Hepatocyte (in vitro differentiated cells): ENCODE data around the gene PSD2. TPM values are rescaled to one million over a fixed set of nuclear protein-coding genes. Genes with fewer than 3 reads are reported as not detected.

ENCODE experiments used
- DNase-seq: peaks from one replicate; pipeline ENCODE4 v3.0.0-alpha.2; 2016; ENCODE audit warnings: low spot score
- H2AFZ ChIP-seq: fragments of 200-600 bp; sonication (generic); 2 replicates; pipeline ENCODE4 v1.6.0; 2016; ENCODE audit warnings: antibody characterized with exemption, mild to moderate bottlenecking
- H3K27ac ChIP-seq: fragments of 200-600 bp; sonication (generic); 2 replicates; pipeline ENCODE4 v1.5.1; 2016; ENCODE audit warnings: mild to moderate bottlenecking
- H3K27me3 ChIP-seq: fragments of 200-600 bp; sonication (generic); 2 replicates; pipeline ENCODE4 v1.6.1; 2016
- H3K36me3 ChIP-seq: fragments of 200-600 bp; sonication (generic); replicated peaks from 2 replicates; pipeline ENCODE4 v1.5.1; 2016; ENCODE audit warnings: low read depth; ENCODE audit not compliant: insufficient read depth
- H3K4me1 ChIP-seq: fragments of 200-600 bp; sonication (generic); 2 replicates; pipeline ENCODE4 v1.5.1; 2016; ENCODE audit warnings: mild to moderate bottlenecking, moderate library complexity; ENCODE audit not compliant: insufficient read depth
- H3K4me2 ChIP-seq: fragments of 200-600 bp; sonication (generic); 2 replicates; pipeline ENCODE4 v1.6.0; 2016
- H3K4me3 ChIP-seq: fragments of 200-600 bp; sonication (generic); 2 replicates; pipeline ENCODE4 v1.5.1; 2016; ENCODE audit warnings: mild to moderate bottlenecking
- H3K79me2 ChIP-seq: fragments of 200-600 bp; sonication (generic); 2 replicates; pipeline ENCODE4 v1.6.0; 2017; ENCODE audit warnings: mild to moderate bottlenecking
- H3K9me2 ChIP-seq: fragments of 200-600 bp; sonication (generic); replicated peaks from 2 replicates; pipeline ENCODE4 v1.6.0; 2017; ENCODE audit warnings: mild to moderate bottlenecking; ENCODE audit not compliant: insufficient read depth
- H3K9me3 ChIP-seq: fragments of 200-600 bp; sonication (generic); 2 replicates; pipeline ENCODE4 v1.5.1; 2016; ENCODE audit warnings: low read depth, mild to moderate bottlenecking
- H4K20me1 ChIP-seq: fragments of 200-600 bp; sonication (generic); 2 replicates; pipeline ENCODE4 v1.6.0; 2016; ENCODE audit warnings: mild to moderate bottlenecking; ENCODE audit not compliant: insufficient read depth, poor library complexity, severe bottlenecking
- CTCF ChIP-seq: fragments of 200-600 bp; sonication (generic); IDR thresholded peaks from 2 replicates; pipeline ENCODE4 v1.5.1; 2016; ENCODE audit warnings: antibody characterized with exemption, mild to moderate bottlenecking; ENCODE audit not compliant: poor library complexity
- EZH2 ChIP-seq: fragments of 200-600 bp; sonication (generic); IDR thresholded peaks from 2 replicates; pipeline ENCODE4 v1.6.1; 2016; ENCODE audit warnings: antibody characterized with exemption, mild to moderate bottlenecking, borderline replicate concordance
- EZH2phosphoT487 ChIP-seq: fragments of 200-600 bp; sonication (generic); IDR thresholded peaks from one replicate; pipeline ENCODE4 v1.6.1; 2018; ENCODE audit warnings: antibody characterized with exemption, mild to moderate bottlenecking, low read depth, moderate library complexity; ENCODE audit not compliant: unreplicated experiment, severe bottlenecking
- WGBS: methylation state at CpG from one replicate; pipeline ENCODE4 v1.1.6; 2016; ENCODE audit warnings: low lambda C conversion rate; ENCODE audit errors: missing lambda C conversion rate; 5-methylcytosine and 5-hydroxymethylcytosine counted together
- polyA plus RNA-seq: library from polyadenylated mRNA; unstranded; fragments of >200 nt; fragmentation: Nextera tagmentation; extraction: Ambion mirVana; gene quantifications from 2 replicates; pipeline ENCODE4 v1.2.1, GENCODE V29; 2016
- total RNA-seq: library from RNA; depleted of rRNA; stranded (reverse); fragments of >200 nt; gene quantifications from 2 replicates; pipeline ENCODE4 v1.2.3, GENCODE V29; 2014

The PSD2 gene
- total and polyA plus RNA-seq, 2 experiments from 2014 or later, result not detected

- Histone ChIP-seq H3K9me3 (no peaks in the 10 kb centered on the region), H3K9me2 (no peaks in the 10 kb centered on the region), H3K4me2 (no peak overlapping the region), H4K20me1 (no peaks in the 10 kb centered on the region), H3K27ac (no peak overlapping the region), H3K4me1 (no peaks in the 10 kb centered on the region), H3K79me2 (no peaks in the 10 kb centered on the region), H3K27me3 (peaks cover 38% of the 10 kb centered on the region), H2AFZ (no peak overlapping the region), H3K36me3 (no peaks in the 10 kb centered on the region), H3K4me3 (no peak overlapping the region)
- WGBS, result 48% methylated on average over 3 of the region's 3 CpGs
- TF ChIP-seq CTCF (no peak), EZH2phosphoT487 (no peak), EZH2 (no peak)
- no peak for DNase-seq
Observed at GRCh38 chr5:139835656-139836055, 40.0 kb downstream of the PSD2 start.

- Histone ChIP-seq H2AFZ (no peak overlapping the region), H3K36me3 (no peaks in the 10 kb centered on the region), H3K9me2 (no peaks in the 10 kb centered on the region), H3K9me3 (no peaks in the 10 kb centered on the region), H3K4me1 (no peaks in the 10 kb centered on the region), H3K27me3 (peaks cover 31% of the 10 kb centered on the region), H3K4me2 (no peak overlapping the region), H3K27ac (no peak overlapping the region), H3K4me3 (no peak overlapping the region), H4K20me1 (no peaks in the 10 kb centered on the region), H3K79me2 (no peaks in the 10 kb centered on the region)
- 95% methylated on average over 22 of the region's 22 CpGs for WGBS
- TF ChIP-seq CTCF (no peak), EZH2phosphoT487 (no peak), EZH2 (no peak)
- no peak for DNase-seq
Observed at GRCh38 chr5:139836469-139837208, 41.0 kb downstream of the PSD2 start.

GRCh38 chr5:139837711-139838380 is 42.2 kb downstream of the PSD2 start:
- Histone ChIP-seq H3K4me1 (no peaks in the 10 kb centered on the region), H4K20me1 (no peaks in the 10 kb centered on the region), H2AFZ (no peak overlapping the region), H3K9me3 (no peaks in the 10 kb centered on the region), H3K4me3 (no peak overlapping the region), H3K27ac (no peak overlapping the region), H3K79me2 (no peaks in the 10 kb centered on the region), H3K4me2 (no peak overlapping the region), H3K36me3 (no peaks in the 10 kb centered on the region), H3K9me2 (no peaks in the 10 kb centered on the region), H3K27me3 (peaks cover 27% of the 10 kb centered on the region)
- TF ChIP-seq EZH2, result no peak
- TF ChIP-seq EZH2phosphoT487, result no peak
- TF ChIP-seq CTCF, result no peak
- 90% methylated on average over 10 of the region's 10 CpGs for WGBS
- DNase-seq, result no peak
